Measurements from ENCODE around the gene PTS. TPM values are rescaled to one million over a fixed set of nuclear protein-coding genes. Genes with fewer than 3 reads are reported as not detected.

PTS gene
- total and polyA plus RNA-seq, 12 donors = 22.5 to 75.0 (median 27.7) TPM

GRCh38 chr11:112281726-112282125 is 55.5 kb downstream of the PTS start:
- Histone ChIP-seq H3K27me3 (no peaks in the 10 kb centered on the region), H3K36me3 (no peaks in the 10 kb centered on the region), H3K4me1 (peaks cover 0 to 14% (median 5%) of the 10 kb centered on the region in 9 donors), H3K4me3 (no peak overlapping the region), H3K9me3 (no peaks in the 10 kb centered on the region), H3K27ac (no peak overlapping the region)
- ATAC-seq = no peak
- intact Hi-C loops (cut with DNase I) = loop anchor here (2.0 to 10.0 kb wide), 10 partner anchors 59 to 1013 kb away; no protein-coding TSS in a partner anchor
- WGBS, 2 donors = 79 to 92% methylated on average over 4 of the region's 4 CpGs
- DNase-seq = no peak
- no peak for TF ChIP-seq CTCF (IDR thresholded peaks at IDR 0.05)

Other genes starting within 250 kb of the PTS start
- 100 to 1,000 TPM; 128 to 191 (median 171) TPM for gene DLAT, start 201.0 kb upstream of the PTS start, total RNA-seq
- gene DLAT, start 201.0 kb upstream of the PTS start, polyA plus RNA-seq = 10 to 100 TPM; 27.4 to 46.4 TPM
- gene PIH1D2, start 152.4 kb upstream of the PTS start, total RNA-seq = 1 to 10 TPM; 1.2 to 3.5 (median 1.9) TPM
- gene PIH1D2, start 152.4 kb upstream of the PTS start, polyA plus RNA-seq = 1 to 10 TPM; 1.0 to 2.2 TPM
- 10 to 100 TPM in 1 of 10 donors, 1 to 10 TPM in 9; 5.8 to 10.5 (median 8.0) TPM for gene NKAPD1, start 152.1 kb upstream of the PTS start, total RNA-seq
- gene NKAPD1, start 152.1 kb upstream of the PTS start, polyA plus RNA-seq = 1 to 10 TPM; 5.2 to 7.3 TPM
- 100 to 1,000 TPM; 142 to 194 (median 168) TPM for gene TIMM8B, start 139.7 kb upstream of the PTS start, total RNA-seq
- gene TIMM8B, start 139.7 kb upstream of the PTS start, polyA plus RNA-seq = 100 to 1,000 TPM; 147 to 193 TPM
- 100 to 1,000 TPM; 205 to 330 (median 279) TPM for gene SDHD, start 139.6 kb upstream of the PTS start, total RNA-seq
- 100 to 1,000 TPM; 121 to 187 TPM for gene SDHD, start 139.6 kb upstream of the PTS start, polyA plus RNA-seq
- 1 to 10 TPM in 5 of 10 donors, under 1 TPM in 5; 0.28 to 5.7 (median 1.0) TPM for gene IL18, start 62.3 kb upstream of the PTS start, total RNA-seq
- gene IL18, start 62.3 kb upstream of the PTS start, polyA plus RNA-seq = 1 to 10 TPM; 1.3 to 4.2 TPM
- gene TEX12, start 59.1 kb upstream of the PTS start, total RNA-seq = 1 to 10 TPM in 1 of 10 donors, under 1 TPM in 1, not detected in 8; 0.49 to 1.6 TPM
- under 1 TPM in 1 of 2 donors, not detected in 1; 0.06 TPM for gene TEX12, start 59.1 kb upstream of the PTS start, polyA plus RNA-seq
- 100 to 1,000 TPM in 3 of 10 donors, 10 to 100 TPM in 7; 46.2 to 137 (median 86.5) TPM for gene BCO2, start 50.9 kb upstream of the PTS start, total RNA-seq
- 100 to 1,000 TPM in 1 of 2 donors, 10 to 100 TPM in 1; 39.3 to 132 TPM for gene BCO2, start 50.9 kb upstream of the PTS start, polyA plus RNA-seq
- gene PLET1, start 34.4 kb downstream of the PTS start, total RNA-seq = not detected
- not detected for gene PLET1, start 34.4 kb downstream of the PTS start, polyA plus RNA-seq

Data from heart right ventricle (tissue), 16 donors.